Neural cell (in vitro differentiated cells): ENCODE data around the gene EPS15. TPM values are rescaled to one million over a fixed set of nuclear protein-coding genes. Genes with fewer than 3 reads are reported as not detected.

ENCODE experiments used
- H2AFZ ChIP-seq: fragments of 200-600, 300-800 bp; sonication (generic), shearing (Covaris generic); 2 replicates; pipeline ENCODE4 v1.6.0; 2014; ENCODE audit warnings: low read depth, mild to moderate bottlenecking, antibody characterized with exemption, low read length, moderate library complexity
- H3F3A ChIP-seq: fragments of 200-600 bp; shearing (Covaris generic); 2 replicates; pipeline ENCODE4 v1.6.1; 2016; ENCODE audit warnings: mild to moderate bottlenecking, moderate library complexity, mixed read lengths, antibody characterized with exemption, low read length; ENCODE audit not compliant: insufficient read depth, poor library complexity, severe bottlenecking
- H3K27ac ChIP-seq: fragments of 200-600, 300-800 bp; sonication (generic), shearing (Covaris generic); 2 replicates; pipeline ENCODE4 v1.5.1; 2014; ENCODE audit warnings: mild to moderate bottlenecking, low read length, moderate library complexity
- H3K27me3 ChIP-seq: fragments of 300-800, 200-600 bp; sonication (generic), shearing (Covaris generic); 2 replicates; pipeline ENCODE4 v1.6.0; 2014; ENCODE audit warnings: mild to moderate bottlenecking, low read depth, low read length, moderate library complexity; ENCODE audit not compliant: insufficient read depth
- H3K36me3 ChIP-seq: fragments of 300-800, 200-600 bp; sonication (generic), shearing (Covaris generic); 2 replicates; pipeline ENCODE4 v1.5.1; 2014; ENCODE audit warnings: mild to moderate bottlenecking, antibody characterized with exemption, low read length, moderate library complexity; ENCODE audit not compliant: insufficient read depth
- H3K4me2 ChIP-seq: fragments of 300-800, 200-600 bp; sonication (generic), shearing (Covaris generic); 2 replicates; pipeline ENCODE4 v1.6.0; 2014; ENCODE audit warnings: mild to moderate bottlenecking, low read length
- H3K4me3 ChIP-seq: fragments of 300-800, 200-600 bp; sonication (generic), shearing (Covaris generic); 2 replicates; pipeline ENCODE4 v1.5.1; 2014; ENCODE audit warnings: mild to moderate bottlenecking, low read length, moderate library complexity
- H3K79me2 ChIP-seq: fragments of 200-600 bp; shearing (Covaris generic); replicated peaks from 2 replicates; pipeline ENCODE4 v1.6.0; 2014; ENCODE audit warnings: mild to moderate bottlenecking, low read length, moderate library complexity; ENCODE audit not compliant: insufficient read depth
- H3K9ac ChIP-seq: fragments of 300-800, 200-600 bp; sonication (generic), shearing (Covaris generic); 2 replicates; pipeline ENCODE4 v1.6.1; 2016; ENCODE audit warnings: mild to moderate bottlenecking, low read length, mixed read lengths
- H3K9me2 ChIP-seq: fragments of 200-600 bp; shearing (Covaris generic); 2 replicates; pipeline ENCODE4 v1.6.1; 2016; ENCODE audit warnings: mild to moderate bottlenecking, low read length, mixed read lengths; ENCODE audit not compliant: insufficient read depth
- H3K9me3 ChIP-seq: fragments of 200-600, 300-800 bp; sonication (generic), shearing (Covaris generic); 2 replicates; pipeline ENCODE4 v1.6.1; 2016; ENCODE audit warnings: mild to moderate bottlenecking, mixed run types, low read length, moderate library complexity, mixed read lengths
- H4K20me1 ChIP-seq: fragments of 200-600 bp; shearing (Covaris generic); 2 replicates; pipeline ENCODE4 v1.6.1; 2016; ENCODE audit warnings: mild to moderate bottlenecking, mixed run types; ENCODE audit not compliant: insufficient read depth
- EP300 ChIP-seq: fragments of 450-650 bp; conservative IDR thresholded peaks from 2 replicates; pipeline ENCODE4 v1.6.1; 2014; ENCODE audit warnings: antibody characterized with exemption, mild to moderate bottlenecking, moderate library complexity; ENCODE audit not compliant: poor library complexity, severe bottlenecking
- EZH2 ChIP-seq: fragments of 200-600, 300-800 bp; shearing (Covaris generic), sonication (generic); IDR thresholded peaks from 2 replicates; pipeline ENCODE4 v1.6.1; 2014; ENCODE audit warnings: antibody characterized with exemption, low read length, borderline replicate concordance, mild to moderate bottlenecking; ENCODE audit not compliant: insufficient read depth, poor library complexity, severe bottlenecking
- MXI1 ChIP-seq: fragments of 450-650 bp; conservative IDR thresholded peaks from 2 replicates; pipeline ENCODE4 v1.6.1; 2014; ENCODE audit warnings: antibody characterized with exemption, mild to moderate bottlenecking; ENCODE audit not compliant: poor library complexity, severe bottlenecking
- POLR2AphosphoS5 ChIP-seq: IDR thresholded peaks from 2 replicates; pipeline ENCODE4 v1.6.1; 2012
- RAD21 ChIP-seq: fragments of 450-650 bp; conservative IDR thresholded peaks from 2 replicates; pipeline ENCODE4 v1.6.1; 2014; ENCODE audit warnings: antibody characterized with exemption, mild to moderate bottlenecking, moderate library complexity
- SMC3 ChIP-seq: fragments of 450-650 bp; conservative IDR thresholded peaks from 2 replicates; pipeline ENCODE4 v1.6.1; 2014; ENCODE audit warnings: antibody characterized with exemption, mild to moderate bottlenecking, moderate library complexity; ENCODE audit not compliant: poor library complexity
- TAF1 ChIP-seq: IDR thresholded peaks from 2 replicates; pipeline ENCODE4 v1.6.1; 2012; ENCODE audit warnings: low read depth
- polyA plus RNA-seq: library from polyadenylated mRNA; depleted of rRNA; stranded (reverse); fragments of >200 nt; gene quantifications from 2 replicates; pipeline ENCODE4 v1.2.3, GENCODE V29; 2014
- TF ChIP-seq, protein P1 (sequence below): IDR thresholded peaks from 2 replicates; pipeline ENCODE4 v1.6.1; 2012; ENCODE audit warnings: borderline replicate concordance
- TF ChIP-seq, protein P2 (sequence below): fragments of 450-650 bp; IDR thresholded peaks from 2 replicates; pipeline ENCODE4 v1.5.1; 2014; ENCODE audit warnings: antibody characterized with exemption, mild to moderate bottlenecking, moderate library complexity; ENCODE audit not compliant: poor library complexity, severe bottlenecking

Gene EPS15
- polyA plus RNA-seq, 1 donor from 2014 or later, result 101 TPM

DNA sequence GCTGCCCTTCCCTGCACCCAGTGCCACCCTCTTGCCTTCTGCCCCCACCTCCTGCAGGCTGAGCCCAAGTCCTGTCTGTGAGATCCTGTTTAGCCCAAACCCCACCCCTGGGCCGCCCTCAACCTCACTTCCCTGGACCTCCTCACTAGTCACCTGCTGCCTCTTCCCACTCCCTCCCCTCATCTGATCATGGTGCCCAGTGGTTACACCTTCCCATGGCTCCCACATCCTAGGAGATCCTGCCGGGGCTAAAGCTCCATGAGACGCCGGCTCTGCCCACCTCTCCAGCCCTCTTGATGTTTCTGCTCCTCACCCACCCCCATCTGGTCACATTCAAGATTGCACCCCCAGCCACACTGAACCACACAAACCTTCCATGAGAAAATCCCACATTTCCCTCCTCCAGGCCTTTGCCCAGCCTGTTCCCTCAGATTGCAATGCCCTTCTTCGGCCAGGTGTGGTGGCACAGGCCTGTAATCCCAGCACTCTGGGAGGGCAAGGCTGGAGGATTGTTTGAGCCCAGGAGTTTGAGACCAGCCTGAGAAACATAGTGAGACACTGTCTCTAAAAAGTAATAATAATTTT is 205.7 kb downstream of the EPS15 start:
- no peaks in the 10 kb centered on the region for H3F3A ChIP-seq
- no peak overlapping the region for H3K4me2 ChIP-seq
- no peaks in the 10 kb centered on the region for H3K79me2 ChIP-seq
- H3K9me2 ChIP-seq, result no peaks in the 10 kb centered on the region
- H3K9me3 ChIP-seq, result no peaks in the 10 kb centered on the region
- TF ChIP-seq TAF1, result no peak
- TF ChIP-seq RAD21, result no peak
- no peak for TF ChIP-seq POLR2AphosphoS5
- TF ChIP-seq EZH2, result no peak
- no peak for TF ChIP-seq SMC3
- no peak for TF ChIP-seq MXI1
- no peak for TF ChIP-seq EP300
- TF ChIP-seq, protein P1, sequence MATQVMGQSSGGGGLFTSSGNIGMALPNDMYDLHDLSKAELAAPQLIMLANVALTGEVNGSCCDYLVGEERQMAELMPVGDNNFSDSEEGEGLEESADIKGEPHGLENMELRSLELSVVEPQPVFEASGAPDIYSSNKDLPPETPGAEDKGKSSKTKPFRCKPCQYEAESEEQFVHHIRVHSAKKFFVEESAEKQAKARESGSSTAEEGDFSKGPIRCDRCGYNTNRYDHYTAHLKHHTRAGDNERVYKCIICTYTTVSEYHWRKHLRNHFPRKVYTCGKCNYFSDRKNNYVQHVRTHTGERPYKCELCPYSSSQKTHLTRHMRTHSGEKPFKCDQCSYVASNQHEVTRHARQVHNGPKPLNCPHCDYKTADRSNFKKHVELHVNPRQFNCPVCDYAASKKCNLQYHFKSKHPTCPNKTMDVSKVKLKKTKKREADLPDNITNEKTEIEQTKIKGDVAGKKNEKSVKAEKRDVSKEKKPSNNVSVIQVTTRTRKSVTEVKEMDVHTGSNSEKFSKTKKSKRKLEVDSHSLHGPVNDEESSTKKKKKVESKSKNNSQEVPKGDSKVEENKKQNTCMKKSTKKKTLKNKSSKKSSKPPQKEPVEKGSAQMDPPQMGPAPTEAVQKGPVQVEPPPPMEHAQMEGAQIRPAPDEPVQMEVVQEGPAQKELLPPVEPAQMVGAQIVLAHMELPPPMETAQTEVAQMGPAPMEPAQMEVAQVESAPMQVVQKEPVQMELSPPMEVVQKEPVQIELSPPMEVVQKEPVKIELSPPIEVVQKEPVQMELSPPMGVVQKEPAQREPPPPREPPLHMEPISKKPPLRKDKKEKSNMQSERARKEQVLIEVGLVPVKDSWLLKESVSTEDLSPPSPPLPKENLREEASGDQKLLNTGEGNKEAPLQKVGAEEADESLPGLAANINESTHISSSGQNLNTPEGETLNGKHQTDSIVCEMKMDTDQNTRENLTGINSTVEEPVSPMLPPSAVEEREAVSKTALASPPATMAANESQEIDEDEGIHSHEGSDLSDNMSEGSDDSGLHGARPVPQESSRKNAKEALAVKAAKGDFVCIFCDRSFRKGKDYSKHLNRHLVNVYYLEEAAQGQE, result no peak
- TF ChIP-seq, protein P2, sequence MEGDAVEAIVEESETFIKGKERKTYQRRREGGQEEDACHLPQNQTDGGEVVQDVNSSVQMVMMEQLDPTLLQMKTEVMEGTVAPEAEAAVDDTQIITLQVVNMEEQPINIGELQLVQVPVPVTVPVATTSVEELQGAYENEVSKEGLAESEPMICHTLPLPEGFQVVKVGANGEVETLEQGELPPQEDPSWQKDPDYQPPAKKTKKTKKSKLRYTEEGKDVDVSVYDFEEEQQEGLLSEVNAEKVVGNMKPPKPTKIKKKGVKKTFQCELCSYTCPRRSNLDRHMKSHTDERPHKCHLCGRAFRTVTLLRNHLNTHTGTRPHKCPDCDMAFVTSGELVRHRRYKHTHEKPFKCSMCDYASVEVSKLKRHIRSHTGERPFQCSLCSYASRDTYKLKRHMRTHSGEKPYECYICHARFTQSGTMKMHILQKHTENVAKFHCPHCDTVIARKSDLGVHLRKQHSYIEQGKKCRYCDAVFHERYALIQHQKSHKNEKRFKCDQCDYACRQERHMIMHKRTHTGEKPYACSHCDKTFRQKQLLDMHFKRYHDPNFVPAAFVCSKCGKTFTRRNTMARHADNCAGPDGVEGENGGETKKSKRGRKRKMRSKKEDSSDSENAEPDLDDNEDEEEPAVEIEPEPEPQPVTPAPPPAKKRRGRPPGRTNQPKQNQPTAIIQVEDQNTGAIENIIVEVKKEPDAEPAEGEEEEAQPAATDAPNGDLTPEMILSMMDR, result no peak
- H4K20me1 ChIP-seq, result no peaks in the 10 kb centered on the region
- H3K27ac ChIP-seq, result no peak overlapping the region
- no peaks in the 10 kb centered on the region for H3K27me3 ChIP-seq
- no peak overlapping the region for H3K9ac ChIP-seq
- no peak overlapping the region for H2AFZ ChIP-seq
- H3K36me3 ChIP-seq, result no peaks in the 10 kb centered on the region
- H3K4me3 ChIP-seq, result no peak overlapping the region

DNA sequence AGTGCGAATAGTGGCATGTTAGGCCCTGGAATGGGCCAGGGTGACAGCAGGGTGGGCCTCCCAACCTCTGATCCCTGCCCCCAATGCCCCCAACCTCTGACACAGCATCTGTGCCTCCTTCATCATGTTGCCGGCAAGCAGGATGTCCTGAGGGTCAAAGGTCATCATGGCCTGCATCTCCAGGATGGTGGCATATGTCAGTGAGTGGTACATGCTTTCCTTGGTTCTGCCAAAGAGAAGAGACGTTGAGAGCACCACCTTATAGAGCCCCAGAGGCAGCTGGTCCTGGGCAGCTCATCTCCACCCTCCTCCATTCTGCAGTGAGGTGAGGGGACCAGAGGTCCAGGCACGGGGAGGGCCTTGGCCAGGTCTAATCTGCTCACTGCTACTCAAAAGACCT is 206.3 kb downstream of the EPS15 start:
- no peak overlapping the region for H3K9ac ChIP-seq
- no peaks in the 10 kb centered on the region for H4K20me1 ChIP-seq
- no peak overlapping the region for H3K27ac ChIP-seq
- H3K4me3 ChIP-seq, result no peak overlapping the region
- H3K27me3 ChIP-seq, result no peaks in the 10 kb centered on the region
- H3K9me3 ChIP-seq, result no peaks in the 10 kb centered on the region
- no peaks in the 10 kb centered on the region for H3K9me2 ChIP-seq
- no peaks in the 10 kb centered on the region for H3F3A ChIP-seq
- no peak overlapping the region for H2AFZ ChIP-seq
- no peaks in the 10 kb centered on the region for H3K36me3 ChIP-seq
- TF ChIP-seq EP300 (no peak), SMC3 (no peak), POLR2AphosphoS5 (no peak), MXI1 (no peak), EZH2 (no peak), RAD21 (no peak), TAF1 (no peak)
- TF ChIP-seq, protein P1, result no peak
- TF ChIP-seq, protein P2, result no peak
- H3K79me2 ChIP-seq, result no peaks in the 10 kb centered on the region
- H3K4me2 ChIP-seq, result no peak overlapping the region
